GM23338 (cell line): ENCODE results near the gene GAK. TPM values are rescaled to one million over a fixed set of nuclear protein-coding genes. Genes with fewer than 3 reads are reported as not detected.

Experiments
- ATAC-seq: fragments of 200-7000 bp; cut with Tn5 transposase; 3 replicates; pipeline ENCODE4 v1.9.1; 2020
- DNase-seq: peaks from one replicate; pipeline ENCODE4 v3.0.0-alpha.2; 2015; ENCODE audit warnings: low spot score
- H2AFZ ChIP-seq: fragments of 200-600 bp; sonication (generic); 2 replicates; pipeline ENCODE4 v1.8.0; 2016; ENCODE audit warnings: antibody characterized with exemption, mild to moderate bottlenecking, moderate library complexity
- H3F3A ChIP-seq: fragments of 200-600 bp; sonication (generic); replicated peaks from 2 replicates; pipeline ENCODE4 v1.8.0; 2017; ENCODE audit warnings: antibody characterized with exemption, mixed run types, low read depth
- H3K27ac ChIP-seq: fragments of 200-600 bp; sonication (generic); 2 replicates; pipeline ENCODE4 v1.6.1; 2016; ENCODE audit warnings: low read depth
- H3K27me3 ChIP-seq: fragments of 200-600 bp; sonication (generic); 2 replicates; pipeline ENCODE4 v1.8.0; 2016; ENCODE audit warnings: mild to moderate bottlenecking, mixed run types, moderate library complexity; ENCODE audit not compliant: insufficient read depth
- H3K36me3 ChIP-seq: fragments of 200-600 bp; sonication (generic); 2 replicates; pipeline ENCODE4 v1.8.0; 2016; ENCODE audit warnings: mild to moderate bottlenecking; ENCODE audit not compliant: insufficient read depth
- H3K4me1 ChIP-seq: fragments of 200-600 bp; sonication (generic); 2 replicates; pipeline ENCODE4 v1.8.0; 2016; ENCODE audit warnings: mild to moderate bottlenecking, moderate library complexity; ENCODE audit not compliant: insufficient read depth
- H3K4me2 ChIP-seq: fragments of 200-600 bp; sonication (generic); 2 replicates; pipeline ENCODE4 v1.7.1; 2017; ENCODE audit warnings: mixed run types
- H3K4me3 ChIP-seq: fragments of 200-600 bp; sonication (generic); 2 replicates; pipeline ENCODE4 v1.6.1; 2016; ENCODE audit warnings: mixed run types
- H3K79me2 ChIP-seq: fragments of 200-600 bp; sonication (generic); replicated peaks from 2 replicates; pipeline ENCODE4 v1.8.0; 2017; ENCODE audit warnings: mild to moderate bottlenecking; ENCODE audit not compliant: insufficient read depth
- H3K9me2 ChIP-seq: fragments of 200-600 bp; sonication (generic); 2 replicates; pipeline ENCODE4 v1.8.0; 2017; ENCODE audit not compliant: insufficient read depth
- H4K20me1 ChIP-seq: fragments of 200-600 bp; sonication (generic); replicated peaks from 2 replicates; pipeline ENCODE4 v1.8.0; 2017; ENCODE audit warnings: mild to moderate bottlenecking; ENCODE audit not compliant: insufficient read depth
- H3K27ac Mint-ChIP-seq: 2 replicates; pipeline ENCODE4 v1.8.0; 2020; ENCODE audit warnings: inconsistent platforms, mild to moderate bottlenecking, moderate library complexity, mixed read lengths
- H3K27me3 Mint-ChIP-seq: 3 replicates; pipeline ENCODE4 v1.8.0; 2022; ENCODE audit warnings: low read depth, mild to moderate bottlenecking, moderate library complexity, mixed read lengths, inconsistent platforms; ENCODE audit not compliant: insufficient read depth, poor library complexity
- H3K36me3 Mint-ChIP-seq: 3 replicates; pipeline ENCODE4 v1.8.0; 2021; ENCODE audit warnings: low read depth, mild to moderate bottlenecking, inconsistent platforms, moderate library complexity, mixed read lengths
- H3K4me1 Mint-ChIP-seq: 3 replicates; pipeline ENCODE4 v1.8.0; 2020; ENCODE audit warnings: mild to moderate bottlenecking, inconsistent platforms, mixed read lengths
- H3K4me3 Mint-ChIP-seq: 3 replicates; pipeline ENCODE4 v1.8.0; 2021; ENCODE audit warnings: moderate library complexity, mild to moderate bottlenecking, inconsistent platforms, mixed read lengths
- H3K9me3 Mint-ChIP-seq: 3 replicates; pipeline ENCODE4 v1.8.0; 2020; ENCODE audit warnings: moderate library complexity, mild to moderate bottlenecking, inconsistent platforms, mixed read lengths
- CREB1 ChIP-seq: fragments of 250-450 bp; sonication (Bioruptor Pico); IDR thresholded peaks from 2 replicates; pipeline ENCODE4 v1.5.0; 2020; ENCODE audit warnings: low read depth, mild to moderate bottlenecking, moderate library complexity
- CTCF ChIP-seq, 2 experiments: fragments of 200-600 bp in 1 of 2; sonication (generic) in 1 of 2; conservative IDR thresholded peaks; 2 replicates each; pipeline versions ENCODE4 v1.5.1 to v1.6.1; 2016 to 2017; ENCODE audit warnings: antibody characterized with exemption in 2 of 2, low read depth in 2 of 2, mild to moderate bottlenecking in 2 of 2, moderate library complexity in 1 of 2
- ETS1 ChIP-seq: IDR thresholded peaks from 2 replicates; pipeline ENCODE4 v1.6.1; 2016; ENCODE audit warnings: antibody characterized with exemption
- EZH2phosphoT487 ChIP-seq: fragments of 200-600 bp; sonication (generic); IDR thresholded peaks from one replicate; pipeline ENCODE4 v1.8.1; 2018; ENCODE audit warnings: antibody characterized with exemption; ENCODE audit not compliant: unreplicated experiment
- JUNB ChIP-seq: IDR thresholded peaks from one replicate; pipeline ENCODE4 v1.6.1; 2016; ENCODE audit warnings: antibody characterized with exemption; ENCODE audit not compliant: unreplicated experiment
- NANOG ChIP-seq: IDR thresholded peaks from 2 replicates; pipeline ENCODE4 v1.6.1; 2016; ENCODE audit warnings: antibody characterized with exemption, borderline replicate concordance
- POLR2AphosphoS5 ChIP-seq: IDR thresholded peaks from 2 replicates; pipeline ENCODE4 v1.6.1; 2016; ENCODE audit warnings: antibody characterized with exemption, low read depth
- REST ChIP-seq: IDR thresholded peaks from one replicate; pipeline ENCODE4 v1.6.1; 2018; ENCODE audit warnings: antibody characterized with exemption; ENCODE audit not compliant: unreplicated experiment
- STAT1 ChIP-seq: IDR thresholded peaks from one replicate; pipeline ENCODE4 v1.6.1; 2016; ENCODE audit warnings: antibody characterized with exemption; ENCODE audit not compliant: unreplicated experiment
- ZNF114 ChIP-seq: fragments of 250-450 bp; sonication (Bioruptor Pico); IDR thresholded peaks from 2 replicates; pipeline ENCODE4 v1.5.0; 2020; ENCODE audit warnings: mild to moderate bottlenecking, moderate library complexity
- ZNF331 ChIP-seq: fragments of 250-450 bp; sonication (Bioruptor Pico); IDR thresholded peaks from 2 replicates; pipeline ENCODE4 v1.5.0; 2020; ENCODE audit warnings: low read depth, mild to moderate bottlenecking, moderate library complexity
- ZNF462 ChIP-seq: fragments of 250-450 bp; sonication (Bioruptor Pico); IDR thresholded peaks from 2 replicates; pipeline ENCODE4 v1.5.0; 2020; ENCODE audit warnings: mild to moderate bottlenecking, moderate library complexity
- polyA plus RNA-seq: library from polyadenylated mRNA; unstranded; fragments of >200 nt; fragmentation: Nextera tagmentation; extraction: Ambion mirVana; gene quantifications from 2 replicates; pipeline ENCODE4 v1.2.1, GENCODE V29; 2016
- total RNA-seq: library from RNA; depleted of rRNA; stranded (reverse); fragments of >200 nt; shearing (Covaris generic); gene quantifications from 2 replicates; pipeline ENCODE4 v1.2.3, GENCODE V29; 2014

Gene GAK
- total and polyA plus RNA-seq, 2 experiments from 2014 or later: 48.5 to 124 TPM

GRCh38 chr4:833156-833555 is 99.0 kb downstream of the GAK start:
- H3K4me3 ChIP-seq: no peak overlapping the region
- no peak for ATAC-seq
- no peaks in the 10 kb centered on the region for H3K79me2 ChIP-seq
- no peak overlapping the region for H3K4me3 Mint-ChIP-seq
- H3K4me1 Mint-ChIP-seq: peaks cover under 1% of the 10 kb centered on the region; the same call in 1 of the 3 replicates
- H3K9me2 ChIP-seq: no peaks in the 10 kb centered on the region
- no peaks in the 10 kb centered on the region for H3K36me3 ChIP-seq
- no peaks in the 10 kb centered on the region for H4K20me1 ChIP-seq
- H3K27me3 ChIP-seq: peaks cover 6% of the 10 kb centered on the region
- H3K4me1 ChIP-seq: no peaks in the 10 kb centered on the region
- no peaks in the 10 kb centered on the region for H3F3A ChIP-seq
- no peak for DNase-seq
- TF ChIP-seq ZNF331 (no peak), POLR2AphosphoS5 (no peak), EZH2phosphoT487 (no peak), NANOG (no peak), ZNF462 (no peak), STAT1 (no peak), CREB1 (CRISPR knock-in tag) (no peak), REST (no peak), ETS1 (no peak), ZNF114 (CRISPR knock-in tag) (no peak), JUNB (no peak), CTCF (conservative IDR thresholded peaks at IDR 0.05; ENCODE audit: low read depth in 2 of 2) (no peak)
- peaks cover 18% of the 10 kb centered on the region for H3K27me3 Mint-ChIP-seq
- H3K27ac Mint-ChIP-seq: no peak overlapping the region
- H3K27ac ChIP-seq: no peak overlapping the region
- peaks cover 9% of the 10 kb centered on the region for H3K9me3 Mint-ChIP-seq
- H3K4me2 ChIP-seq: no peak overlapping the region
- H3K36me3 Mint-ChIP-seq: peaks cover 5% of the 10 kb centered on the region; the same call in 1 of the 3 replicates
- H2AFZ ChIP-seq: no peak overlapping the region
